ENCODE results near the gene IRF9.
"Not testable (repeated sequence)": the region's sequence is repeated elsewhere in the genome, so short reads cannot be mapped to it uniquely, and the experiment has no call there.

DNA sequence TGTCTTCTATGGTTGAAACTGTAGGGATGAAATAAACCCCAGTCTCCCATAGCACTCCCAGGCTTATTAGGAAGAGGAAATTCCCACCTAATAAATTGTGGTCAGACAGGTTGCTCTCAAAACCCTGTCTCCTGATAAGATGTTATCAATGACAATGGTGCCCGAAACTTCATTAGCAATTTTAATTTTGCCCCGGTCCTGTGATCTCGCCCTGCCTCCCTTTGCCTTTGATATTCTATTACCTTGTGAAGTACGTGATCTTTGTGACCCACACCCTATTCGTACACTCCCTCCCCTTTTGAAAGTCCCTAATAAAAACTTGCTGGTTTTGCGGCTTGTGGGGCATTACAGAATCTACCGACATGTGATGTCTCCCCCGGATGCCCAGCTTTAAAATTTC is 41.5 kb downstream of the IRF9 start:
- TF ChIP-seq, protein P1, sequence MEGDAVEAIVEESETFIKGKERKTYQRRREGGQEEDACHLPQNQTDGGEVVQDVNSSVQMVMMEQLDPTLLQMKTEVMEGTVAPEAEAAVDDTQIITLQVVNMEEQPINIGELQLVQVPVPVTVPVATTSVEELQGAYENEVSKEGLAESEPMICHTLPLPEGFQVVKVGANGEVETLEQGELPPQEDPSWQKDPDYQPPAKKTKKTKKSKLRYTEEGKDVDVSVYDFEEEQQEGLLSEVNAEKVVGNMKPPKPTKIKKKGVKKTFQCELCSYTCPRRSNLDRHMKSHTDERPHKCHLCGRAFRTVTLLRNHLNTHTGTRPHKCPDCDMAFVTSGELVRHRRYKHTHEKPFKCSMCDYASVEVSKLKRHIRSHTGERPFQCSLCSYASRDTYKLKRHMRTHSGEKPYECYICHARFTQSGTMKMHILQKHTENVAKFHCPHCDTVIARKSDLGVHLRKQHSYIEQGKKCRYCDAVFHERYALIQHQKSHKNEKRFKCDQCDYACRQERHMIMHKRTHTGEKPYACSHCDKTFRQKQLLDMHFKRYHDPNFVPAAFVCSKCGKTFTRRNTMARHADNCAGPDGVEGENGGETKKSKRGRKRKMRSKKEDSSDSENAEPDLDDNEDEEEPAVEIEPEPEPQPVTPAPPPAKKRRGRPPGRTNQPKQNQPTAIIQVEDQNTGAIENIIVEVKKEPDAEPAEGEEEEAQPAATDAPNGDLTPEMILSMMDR (conservative IDR thresholded peaks at IDR 0.05; ENCODE audit: low read length): not testable (repeated sequence)
- not testable (repeated sequence) for TF ChIP-seq EZH2phosphoT487 (IDR thresholded peaks at IDR 0.05; ENCODE audit: borderline replicate concordance, low read depth, low read length)

All from OCI-LY7 (cell line).